H1 (cell line): ENCODE data around the gene TP63. TPM values are rescaled to one million over a fixed set of nuclear protein-coding genes. Genes with fewer than 3 reads are reported as not detected.

Source experiments
- CEBPB ChIP-seq: IDR thresholded peaks from 2 replicates; pipeline ENCODE4 v1.6.1; 2012; ENCODE audit warnings: low read depth, low read length
- CHD7 ChIP-seq: fragments of 300-600 bp; sonication (generic); IDR thresholded peaks from 2 replicates; pipeline ENCODE4 v1.7.1; 2012; ENCODE audit warnings: low read length, moderate library complexity, mild to moderate bottlenecking, inconsistent platforms; ENCODE audit not compliant: insufficient replicate concordance
- CREB1 ChIP-seq: IDR thresholded peaks from 2 replicates; pipeline ENCODE4 v1.6.1; 2012; ENCODE audit warnings: inconsistent platforms
- CTCF ChIP-seq, 3 experiments: IDR thresholded peaks; 1 replicate in 2 of 3; 2 replicates in 1 of 3; pipeline versions ENCODE4 v1.5.1 to v1.6.1; 2011; ENCODE audit warnings: low read length in 3 of 3, mild to moderate bottlenecking in 3 of 3, inconsistent platforms in 2 of 3, low read depth in 1 of 3, moderate library complexity in 1 of 3; ENCODE audit not compliant: insufficient read depth in 1 of 3; ENCODE audit errors: control extremely low read depth in 1 of 3
- JUN ChIP-seq: IDR thresholded peaks from 2 replicates; pipeline ENCODE4 v1.6.1; 2011; ENCODE audit warnings: low read depth, mild to moderate bottlenecking, improper control_type of control experiment, low read length
- KDM4A ChIP-seq: IDR thresholded peaks from one replicate; pipeline ENCODE4 v1.7.1; 2012; ENCODE audit warnings: low read depth, mild to moderate bottlenecking, moderate library complexity, low read length, inconsistent platforms; ENCODE audit not compliant: severe bottlenecking
- SIN3A ChIP-seq, 2 experiments: IDR thresholded peaks in 1 of 2; conservative IDR thresholded peaks in 1 of 2; 2 replicates each; pipeline ENCODE4 v1.6.1; 2011 to 2012; ENCODE audit warnings: low read length in 2 of 2, improper control_type of control experiment in 1 of 2, low read depth in 1 of 2, mild to moderate bottlenecking in 1 of 2
- SIRT6 ChIP-seq: IDR thresholded peaks from one replicate; pipeline ENCODE4 v1.7.1; 2012; ENCODE audit warnings: low read length, inconsistent platforms
- polyA plus RNA-seq, 7 experiments: library from polyadenylated mRNA; depleted of rRNA in 3 of 7; stranded (reverse) in 5 of 7; unstranded in 2 of 7; fragments of >200 nt in 5 of 7; fragments of 200-250 nt in 2 of 7; gene quantifications; 1 replicate in 5 of 7; 2 replicates in 1 of 7; 4 replicates in 1 of 7; pipeline versions ENCODE4 v1.2.1 to v1.2.3, GENCODE V29; 2011 to 2013; ENCODE audit warnings: missing spikeins in 2 of 7, mixed read lengths in 2 of 7
- total RNA-seq: library from RNA; stranded (reverse); fragmentation: NEBNext Ultra II Directional; extraction: Animal tissue kit (Norgen Biotek cat#: 25700); gene quantifications from 2 replicates; pipeline ENCODE4 v1.2.1, GENCODE V29; 2021
- TF ChIP-seq, protein P1 (sequence below): IDR thresholded peaks from 2 replicates; pipeline ENCODE4 v1.6.1; 2012; ENCODE audit warnings: inconsistent platforms

The TP63 gene
- total and polyA plus RNA-seq, 2 of the 8 experiments (the other 6 are each of a cell fraction or from before 2014, with no cell fraction given): not detected

DNA sequence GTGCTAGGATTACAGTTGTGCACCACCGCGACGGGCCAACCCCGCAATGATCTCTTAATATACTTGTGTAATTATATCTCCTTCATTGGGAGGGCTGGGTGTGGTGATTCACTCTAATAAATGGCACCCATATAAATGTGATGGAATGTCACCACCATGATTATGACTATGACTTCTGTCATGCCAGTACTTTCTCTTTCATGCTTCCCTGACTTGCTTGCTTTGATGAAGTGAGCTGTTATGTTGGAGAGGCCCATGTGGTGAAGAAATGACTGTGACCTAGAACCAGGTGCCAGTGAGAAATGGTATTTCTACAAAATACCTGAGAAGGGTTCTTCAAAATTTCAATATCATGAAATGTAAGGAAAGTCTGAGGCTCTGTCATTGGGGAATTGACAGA, 24.4 kb upstream of the TP63 start (continued):
- TF ChIP-seq CHD7 (no peak), JUN (no peak), SIRT6 (no peak), KDM4A (no peak), SIN3A (conservative IDR thresholded peaks at IDR 0.05 in 1 of 2, IDR thresholded peaks at IDR 0.05 in 1 of 2; ENCODE audit: low read depth in 1 of 2, low read length in 2 of 2) (no peak), CEBPB (no peak), CTCF (IDR thresholded peaks at IDR 0.05; ENCODE audit: control extremely low read depth in 1 of 3, insufficient read depth in 1 of 3, low read depth in 1 of 3, low read length in 3 of 3) (no peak), CREB1 (no peak)
- TF ChIP-seq, protein P1, sequence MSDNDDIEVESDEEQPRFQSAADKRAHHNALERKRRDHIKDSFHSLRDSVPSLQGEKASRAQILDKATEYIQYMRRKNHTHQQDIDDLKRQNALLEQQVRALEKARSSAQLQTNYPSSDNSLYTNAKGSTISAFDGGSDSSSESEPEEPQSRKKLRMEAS: no peak
